SK-N-SH treated with all-trans-retinoic acid at 6 μM for 48 hours (cell line): ENCODE measurements around the gene BIRC7.

Experiments used
- ATAC-seq: fragments of 200-7000 bp; cut with Tn5 transposase; 3 replicates; pipeline ENCODE4 v1.9.1; 2020; ENCODE audit warnings: mild to moderate bottlenecking, moderate library complexity
- ARNTL ChIP-seq: fragments of 450-650 bp; formaldehyde crosslinking; IDR thresholded peaks from 2 replicates; pipeline ENCODE4 v1.5.0; 2020; ENCODE audit warnings: low read depth, mild to moderate bottlenecking, moderate library complexity, borderline replicate concordance
- BACH2 ChIP-seq: fragments of 250-450 bp; sonication (Bioruptor Pico); IDR thresholded peaks from 2 replicates; pipeline ENCODE4 v1.9.0; 2021; ENCODE audit warnings: mild to moderate bottlenecking, borderline replicate concordance
- CREB5 ChIP-seq: fragments of 250-450 bp; sonication (Bioruptor Pico); IDR thresholded peaks from 2 replicates; pipeline ENCODE4 v1.5.1; 2020; ENCODE audit warnings: low read depth, mild to moderate bottlenecking, moderate library complexity
- CSRNP3 ChIP-seq: fragments of 250-450 bp; sonication (Bioruptor Pico); IDR thresholded peaks from 2 replicates; pipeline ENCODE4 v1.5.1; 2021; ENCODE audit warnings: mild to moderate bottlenecking, moderate library complexity
- ESRRG ChIP-seq: fragments of 250-450 bp; sonication (Bioruptor Pico); IDR thresholded peaks from 2 replicates; pipeline ENCODE4 v1.6.1; 2021; ENCODE audit warnings: mild to moderate bottlenecking
- GLIS3 ChIP-seq: fragments of 250-450 bp; sonication (Bioruptor Pico); IDR thresholded peaks from 2 replicates; pipeline ENCODE4 v1.5.0; 2020; ENCODE audit warnings: mild to moderate bottlenecking, moderate library complexity
- ISL1 ChIP-seq: fragments of 250-450 bp; sonication (Bioruptor Pico); IDR thresholded peaks from 2 replicates; pipeline ENCODE4 v2.1.2; 2022; ENCODE audit warnings: mild to moderate bottlenecking, moderate library complexity
- OSR1 ChIP-seq: fragments of 250-450 bp; sonication (Bioruptor Pico); IDR thresholded peaks from 2 replicates; pipeline ENCODE4 v1.8.0; 2022; ENCODE audit warnings: moderate library complexity, mild to moderate bottlenecking, inconsistent platforms
- PATZ1 ChIP-seq: fragments of 250-450 bp; sonication (Bioruptor Pico); IDR thresholded peaks from 2 replicates; pipeline ENCODE4 v1.8.0; 2020; ENCODE audit warnings: mild to moderate bottlenecking, moderate library complexity, borderline replicate concordance
- POU6F1 ChIP-seq: fragments of 250-450 bp; sonication (Bioruptor Pico); IDR thresholded peaks from 2 replicates; pipeline ENCODE4 v1.8.0; 2021; ENCODE audit warnings: low read depth, mild to moderate bottlenecking, moderate library complexity, borderline replicate concordance
- PPARA ChIP-seq: fragments of 250-450 bp; sonication (Bioruptor Pico); IDR thresholded peaks from 2 replicates; pipeline ENCODE4 v1.5.0; 2020; ENCODE audit warnings: mild to moderate bottlenecking, borderline replicate concordance
- SNAI2 ChIP-seq: fragments of 250-450 bp; sonication (Bioruptor Pico); IDR thresholded peaks from 2 replicates; pipeline ENCODE4 v1.5.0; 2020; ENCODE audit warnings: mild to moderate bottlenecking, moderate library complexity
- TCF4 ChIP-seq: fragments of 250-450 bp; sonication (Bioruptor Pico); IDR thresholded peaks from 2 replicates; pipeline ENCODE4 v1.8.0; 2021; ENCODE audit warnings: mild to moderate bottlenecking, moderate library complexity, borderline replicate concordance
- TOX ChIP-seq: fragments of 250-450 bp; sonication (Bioruptor Pico); IDR thresholded peaks from 2 replicates; pipeline ENCODE4 v1.8.0; 2021; ENCODE audit warnings: mild to moderate bottlenecking, moderate library complexity, borderline replicate concordance
- TSHZ2 ChIP-seq: fragments of 250-450 bp; sonication (Bioruptor Pico); IDR thresholded peaks from 2 replicates; pipeline ENCODE4 v1.5.0; 2020; ENCODE audit warnings: mild to moderate bottlenecking, moderate library complexity
- ZC3H10 ChIP-seq: fragments of 250-450 bp; sonication (Bioruptor Pico); IDR thresholded peaks from 2 replicates; pipeline ENCODE4 v1.5.1; 2021; ENCODE audit warnings: mild to moderate bottlenecking, moderate library complexity
- ZFP3 ChIP-seq: fragments of 250-450 bp; sonication (Bioruptor Pico); IDR thresholded peaks from 2 replicates; pipeline ENCODE4 v1.5.0; 2020; ENCODE audit warnings: mild to moderate bottlenecking, moderate library complexity
- ZFP30 ChIP-seq: fragments of 450-650 bp; formaldehyde crosslinking; IDR thresholded peaks from 2 replicates; pipeline ENCODE4 v1.5.0; 2022; ENCODE audit warnings: mild to moderate bottlenecking, moderate library complexity
- ZNF70 ChIP-seq: fragments of 450-650 bp; formaldehyde crosslinking; IDR thresholded peaks from 2 replicates; pipeline ENCODE4 v1.5.0; 2020; ENCODE audit warnings: mild to moderate bottlenecking, moderate library complexity
- ZNF8 ChIP-seq: fragments of 450-650 bp; formaldehyde crosslinking; IDR thresholded peaks from 2 replicates; pipeline ENCODE4 v1.5.0; 2020; ENCODE audit warnings: mild to moderate bottlenecking, moderate library complexity

Gene BIRC7

GRCh38 chr20:63188159-63188442 is 47.6 kb upstream of the BIRC7 start:
- TF ChIP-seq PATZ1, result no peak
- no peak for TF ChIP-seq BACH2
- no peak for TF ChIP-seq CSRNP3
- no peak for TF ChIP-seq TCF4 (CRISPR knock-in tag)
- TF ChIP-seq PPARA (CRISPR knock-in tag), result no peak
- TF ChIP-seq ISL1 (CRISPR knock-in tag), result no peak
- TF ChIP-seq SNAI2 (CRISPR knock-in tag), result no peak
- TF ChIP-seq TOX, result no peak
- TF ChIP-seq CREB5 (CRISPR knock-in tag), result no peak
- no peak for TF ChIP-seq ZFP3 (CRISPR knock-in tag)
- no peak for TF ChIP-seq OSR1
- no peak for TF ChIP-seq ARNTL (CRISPR knock-in tag)
- TF ChIP-seq ZNF70 (CRISPR knock-in tag), result no peak
- no peak for TF ChIP-seq ESRRG (CRISPR knock-in tag)
- TF ChIP-seq GLIS3 (CRISPR knock-in tag), result no peak
- TF ChIP-seq ZNF8, result no peak
- ATAC-seq, result no peak

- no peak for TF ChIP-seq CREB5 (CRISPR knock-in tag)
- no peak for TF ChIP-seq GLIS3 (CRISPR knock-in tag)
- no peak for TF ChIP-seq ARNTL (CRISPR knock-in tag)
- no peak for TF ChIP-seq CSRNP3
- TF ChIP-seq POU6F1 (CRISPR knock-in tag), result no peak
- no peak for TF ChIP-seq ESRRG (CRISPR knock-in tag)
- TF ChIP-seq BACH2, result no peak
- no peak for TF ChIP-seq ZC3H10 (CRISPR knock-in tag)
- no peak for TF ChIP-seq ZNF8
- no peak for TF ChIP-seq TCF4 (CRISPR knock-in tag)
- no peak for TF ChIP-seq ZFP3 (CRISPR knock-in tag)
- TF ChIP-seq ISL1 (CRISPR knock-in tag), result no peak
- TF ChIP-seq ZFP30, result no peak
- TF ChIP-seq PPARA (CRISPR knock-in tag), result no peak
- no peak for TF ChIP-seq SNAI2 (CRISPR knock-in tag)
- no peak for TF ChIP-seq TSHZ2 (CRISPR knock-in tag)
- no peak for TF ChIP-seq ZNF70 (CRISPR knock-in tag)
- no peak for ATAC-seq
Observed at GRCh38 chr20:63188641-63189321, 46.9 kb upstream of the BIRC7 start.
